ENCODE data around the gene LRP8. TPM values are rescaled to one million over a fixed set of nuclear protein-coding genes. Genes with fewer than 3 reads are reported as not detected.

The LRP8 gene
- total RNA-seq, 1 donor from 2014 or later: 4.4 TPM

GRCh38 chr1:53298045-53298637, 29.7 kb downstream of the LRP8 start:
- Mint-ChIP-seq H3K4me1 (ENCODE audit: unreplicated experiment) (peaks cover 39% of the 10 kb centered on the region), H3K36me3 (ENCODE audit: unreplicated experiment) (no peaks in the 10 kb centered on the region), H3K4me3 (ENCODE audit: unreplicated experiment) (no peak overlapping the region), H3K27ac (ENCODE audit: unreplicated experiment) (no peak overlapping the region), H3K27me3 (ENCODE audit: unreplicated experiment) (no peaks in the 10 kb centered on the region), H3K9me3 (ENCODE audit: unreplicated experiment) (no peaks in the 10 kb centered on the region)
- TF ChIP-seq CTCF (IDR thresholded peaks at IDR 0.05): no peak
- no peak for DNase-seq (ENCODE audit: extremely low spot score, unreplicated experiment)

GRCh38 chr1:53297195-53297594, 30.7 kb downstream of the LRP8 start:
- no peak for TF ChIP-seq CTCF (IDR thresholded peaks at IDR 0.05)
- Mint-ChIP-seq H3K4me1 (ENCODE audit: unreplicated experiment) (peaks cover 48% of the 10 kb centered on the region), H3K27ac (ENCODE audit: unreplicated experiment) (no peak overlapping the region), H3K9me3 (ENCODE audit: unreplicated experiment) (no peaks in the 10 kb centered on the region), H3K27me3 (ENCODE audit: unreplicated experiment) (no peaks in the 10 kb centered on the region), H3K4me3 (ENCODE audit: unreplicated experiment) (no peak overlapping the region), H3K36me3 (ENCODE audit: unreplicated experiment) (no peaks in the 10 kb centered on the region)
- DNase-seq (ENCODE audit: extremely low spot score, unreplicated experiment): no peak

DNA sequence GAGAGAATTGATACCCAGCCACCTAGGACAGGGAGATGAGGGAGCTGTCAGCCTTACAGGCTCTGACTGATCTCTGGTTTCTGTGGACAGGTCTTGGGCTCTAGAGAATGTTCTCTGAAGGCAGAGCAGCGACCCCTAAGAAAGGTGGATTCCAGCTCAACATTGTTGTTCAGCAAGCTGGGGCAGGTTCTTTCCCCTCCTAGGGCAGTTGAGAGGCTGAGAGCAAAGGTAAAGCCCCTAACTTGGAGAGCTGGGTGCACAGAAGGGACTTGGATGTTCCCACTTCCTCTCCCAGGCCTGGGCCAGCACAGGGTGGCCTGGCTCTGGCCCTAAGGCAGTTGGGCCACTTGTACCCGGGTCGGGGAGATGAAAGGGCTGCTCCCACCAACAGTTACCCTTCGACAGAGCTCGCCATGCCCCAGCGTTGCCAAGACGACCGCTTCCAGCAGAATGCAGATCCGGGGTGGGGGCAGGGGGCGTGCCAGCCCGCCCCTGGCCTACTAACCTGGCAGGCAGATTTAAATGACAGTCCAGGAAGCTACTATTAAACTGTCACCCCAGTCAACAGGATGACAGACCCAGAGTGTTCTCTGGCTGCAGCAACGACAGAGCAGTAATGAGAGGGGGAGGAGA, 31.6 kb downstream of the LRP8 start:
- Mint-ChIP-seq H3K4me3 (ENCODE audit: unreplicated experiment) (no peak overlapping the region), H3K27ac (ENCODE audit: unreplicated experiment) (no peak overlapping the region), H3K36me3 (ENCODE audit: unreplicated experiment) (no peaks in the 10 kb centered on the region), H3K4me1 (ENCODE audit: unreplicated experiment) (peaks cover 48% of the 10 kb centered on the region), H3K27me3 (ENCODE audit: unreplicated experiment) (no peaks in the 10 kb centered on the region), H3K9me3 (ENCODE audit: unreplicated experiment) (no peaks in the 10 kb centered on the region)
- TF ChIP-seq CTCF (IDR thresholded peaks at IDR 0.05): no peak
- no peak for DNase-seq (ENCODE audit: extremely low spot score, unreplicated experiment)

GRCh38 chr1:53295726-53296116, 32.1 kb downstream of the LRP8 start:
- no peak for DNase-seq (ENCODE audit: extremely low spot score, unreplicated experiment)
- H3K27me3 Mint-ChIP-seq (ENCODE audit: unreplicated experiment): no peaks in the 10 kb centered on the region
- no peak for TF ChIP-seq CTCF (IDR thresholded peaks at IDR 0.05)
- no peak overlapping the region for H3K4me3 Mint-ChIP-seq (ENCODE audit: unreplicated experiment)
- no peak overlapping the region for H3K27ac Mint-ChIP-seq (ENCODE audit: unreplicated experiment)
- no peaks in the 10 kb centered on the region for H3K36me3 Mint-ChIP-seq (ENCODE audit: unreplicated experiment)
- H3K4me1 Mint-ChIP-seq (ENCODE audit: unreplicated experiment): peaks cover 48% of the 10 kb centered on the region
- H3K9me3 Mint-ChIP-seq (ENCODE audit: unreplicated experiment): no peaks in the 10 kb centered on the region

DNA sequence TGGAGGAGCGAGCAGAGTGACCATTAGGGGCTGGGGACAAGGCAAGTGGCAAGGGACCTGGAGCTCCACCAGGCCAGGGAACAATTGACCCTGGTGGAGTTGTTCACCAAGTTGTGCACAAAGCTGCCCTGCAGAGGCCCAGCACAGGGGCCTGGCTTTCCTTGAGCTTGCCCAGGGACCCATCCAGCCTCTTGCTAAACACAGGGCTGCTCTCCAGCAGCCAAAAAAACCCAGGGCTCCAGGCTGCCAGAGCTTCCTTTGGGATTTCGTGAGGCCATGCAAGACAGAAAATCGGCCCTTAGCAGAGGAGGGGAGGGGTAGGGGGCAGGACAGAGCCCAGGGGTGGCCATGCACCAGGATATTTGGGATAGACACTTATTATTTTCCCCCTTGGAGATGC, 32.6 kb downstream of the LRP8 start:
- H3K9me3 Mint-ChIP-seq (ENCODE audit: unreplicated experiment): no peaks in the 10 kb centered on the region
- no peak overlapping the region for H3K27ac Mint-ChIP-seq (ENCODE audit: unreplicated experiment)
- no peaks in the 10 kb centered on the region for H3K27me3 Mint-ChIP-seq (ENCODE audit: unreplicated experiment)
- H3K4me3 Mint-ChIP-seq (ENCODE audit: unreplicated experiment): no peak overlapping the region
- H3K4me1 Mint-ChIP-seq (ENCODE audit: unreplicated experiment): peaks cover 48% of the 10 kb centered on the region
- no peaks in the 10 kb centered on the region for H3K36me3 Mint-ChIP-seq (ENCODE audit: unreplicated experiment)
- DNase-seq (ENCODE audit: extremely low spot score, unreplicated experiment): no peak
- no peak for TF ChIP-seq CTCF (IDR thresholded peaks at IDR 0.05)

Measured in osteocyte (in vitro differentiated cells).